SK-N-SH (cell line): Measurements from ENCODE around the gene NT5DC3. TPM values are rescaled to one million over a fixed set of nuclear protein-coding genes. Genes with fewer than 3 reads are reported as not detected.

Source experiments
- CTCF ChIA-PET: fragments of 300-600, 350-600 bp; formaldehyde crosslinking; extraction: SDS; loops from one replicate; lab custom pipeline; 2021; lab: Yijun Ruan, JAX
- POLR2A ChIA-PET: fragments of 350-600 bp; sonication (Branson Sonifier 250); formaldehyde crosslinking; extraction: SDS; loops from one replicate; lab custom pipeline; 2020; ENCODE audit warnings: antibody characterized with exemption, inconsistent platforms; lab: Yijun Ruan, JAX
- DNase-seq: peaks from one replicate; pipeline ENCODE4 v3.0.0; 2012
- H2AFZ ChIP-seq: fragments of 200-600 bp; sonication (generic); 2 replicates; pipeline ENCODE4 v1.8.1; 2016; ENCODE audit warnings: antibody characterized with exemption, mild to moderate bottlenecking, low read depth
- H3F3A ChIP-seq: fragments of 200-600 bp; sonication (generic); replicated peaks from 2 replicates; pipeline ENCODE3; 2016; ENCODE audit warnings: antibody characterized with exemption, mild to moderate bottlenecking; ENCODE audit not compliant: insufficient read depth
- H3K27ac ChIP-seq, 2 experiments: fragments of 200-500 bp in 1 of 2; fragments of 200-600 bp in 1 of 2; sonication (Bioruptor generic) in 1 of 2; sonication (generic), shearing (Covaris generic) in 1 of 2; 2 replicates each; pipeline versions ENCODE4 v1.5.1 to v1.6.1; 2014 to 2016; ENCODE audit warnings: low read depth in 2 of 2, inconsistent platforms in 1 of 2, low read length in 1 of 2, mild to moderate bottlenecking in 1 of 2, mixed read lengths in 1 of 2
- H3K27me3 ChIP-seq: fragments of 200-600 bp; sonication (generic), shearing (Covaris generic); 2 replicates; pipeline ENCODE4 v1.6.1; 2016; ENCODE audit warnings: mixed run types; ENCODE audit not compliant: insufficient read depth
- H3K36me3 ChIP-seq, 2 experiments: fragments of 200-500 bp in 1 of 2; fragments of 200-600 bp in 1 of 2; sonication (Bioruptor generic) in 1 of 2; sonication (generic) in 1 of 2; replicated peaks in 1 of 2; 2 replicates each; pipeline versions ENCODE3 to v1.5.1; 2014 to 2016; ENCODE audit warnings: low read length in 1 of 2, mild to moderate bottlenecking in 1 of 2; ENCODE audit not compliant: insufficient read depth in 2 of 2, control insufficient read depth in 1 of 2
- H3K4me1 ChIP-seq, 2 experiments: fragments of 200-500 bp in 1 of 2; fragments of 200-600 bp in 1 of 2; sonication (Bioruptor generic) in 1 of 2; sonication (generic), shearing (Covaris generic) in 1 of 2; 2 replicates each; pipeline versions ENCODE4 v1.5.1 to v1.6.1; 2014 to 2016; ENCODE audit warnings: low read depth in 1 of 2, low read length in 1 of 2, mixed run types in 1 of 2; ENCODE audit not compliant: insufficient read depth in 2 of 2, control insufficient read depth in 1 of 2
- H3K4me2 ChIP-seq: fragments of 200-600 bp; sonication (generic), shearing (Covaris generic); 2 replicates; pipeline ENCODE4 v1.6.1; 2017; ENCODE audit warnings: mixed run types
- H3K4me3 ChIP-seq, 2 experiments: fragments of 200-500 bp in 1 of 2; fragments of 200-600 bp in 1 of 2; sonication (Bioruptor generic) in 1 of 2; sonication (generic), shearing (Covaris generic) in 1 of 2; 2 replicates each; pipeline versions ENCODE4 v1.5.1 to v1.8.1; 2014 to 2016; ENCODE audit warnings: low read depth in 2 of 2, inconsistent platforms in 1 of 2, low read length in 1 of 2, mild to moderate bottlenecking in 1 of 2, mixed read lengths in 1 of 2, moderate library complexity in 1 of 2
- H3K79me2 ChIP-seq: fragments of 200-600 bp; sonication (generic); 2 replicates; pipeline ENCODE4 v1.8.1; 2017; ENCODE audit warnings: mild to moderate bottlenecking; ENCODE audit not compliant: insufficient read depth
- H3K9ac ChIP-seq: fragments of 200-600 bp; sonication (generic); 2 replicates; pipeline ENCODE4 v1.6.1; 2017; ENCODE audit warnings: mixed run types
- H3K9me2 ChIP-seq: fragments of 200-600 bp; sonication (generic); 2 replicates; pipeline ENCODE4 v1.6.1; 2017; ENCODE audit warnings: mixed run types
- H3K9me3 ChIP-seq: fragments of 200-600 bp; sonication (generic); 2 replicates; pipeline ENCODE4 v1.6.1; 2017; ENCODE audit warnings: mixed run types, mild to moderate bottlenecking, moderate library complexity
- H4K20me1 ChIP-seq: fragments of 200-600 bp; sonication (generic); 2 replicates; pipeline ENCODE4 v1.6.1; 2017; ENCODE audit warnings: mild to moderate bottlenecking, mixed run types; ENCODE audit not compliant: insufficient read depth
- CHD2 ChIP-seq: fragments of 150-350 bp; IDR thresholded peaks from 2 replicates; pipeline ENCODE4 v1.6.1; 2018; ENCODE audit warnings: low read length; ENCODE audit not compliant: partially characterized antibody
- FOSL2 ChIP-seq: IDR thresholded peaks from 2 replicates; pipeline ENCODE4 v1.4.0; 2012; ENCODE audit warnings: low read depth, mild to moderate bottlenecking, moderate library complexity, borderline replicate concordance
- FOXM1 ChIP-seq: IDR thresholded peaks from 2 replicates; pipeline ENCODE4 v1.4.0; 2012; ENCODE audit warnings: low read depth, mild to moderate bottlenecking
- GABPA ChIP-seq: IDR thresholded peaks from 2 replicates; pipeline ENCODE4 v1.4.0; 2012; ENCODE audit warnings: low read depth, mild to moderate bottlenecking
- GATA2 ChIP-seq: sonication (generic); formaldehyde crosslinking; IDR thresholded peaks from 2 replicates; pipeline ENCODE4 v1.5.0; 2020; ENCODE audit warnings: mild to moderate bottlenecking, missing genetic modification reagents
- NFIC ChIP-seq: IDR thresholded peaks from 2 replicates; pipeline ENCODE4 v1.4.0; 2012; ENCODE audit warnings: borderline replicate concordance
- RAD21 ChIP-seq: IDR thresholded peaks from 2 replicates; pipeline ENCODE4 v1.6.1; 2012; ENCODE audit warnings: mild to moderate bottlenecking, low read length
- RCOR1 ChIP-seq: fragments of 150-350 bp; IDR thresholded peaks from 2 replicates; pipeline ENCODE4 v1.6.1; 2017; ENCODE audit warnings: antibody characterized with exemption, low read length
- SIN3A ChIP-seq: IDR thresholded peaks from 2 replicates; pipeline ENCODE4 v1.6.1; 2012; ENCODE audit warnings: low read depth, mild to moderate bottlenecking, low read length, moderate library complexity, borderline replicate concordance
- YY1 ChIP-seq: IDR thresholded peaks from 2 replicates; pipeline ENCODE4 v1.4.0; 2012; ENCODE audit warnings: low read depth, mild to moderate bottlenecking
- WGBS: methylation state at CpG from one replicate; pipeline ENCODE4 v1.1.6; 2017; ENCODE audit warnings: low lambda C conversion rate; 5-methylcytosine and 5-hydroxymethylcytosine counted together
- polyA plus RNA-seq, 3 experiments: library from polyadenylated mRNA; depleted of rRNA; stranded (reverse); fragments of >200 nt; gene quantifications; 2 replicates each; pipeline ENCODE4 v1.2.3, GENCODE V29; 2012

NT5DC3 gene
- polyA plus RNA-seq, 1 of the 3 experiments (the other 2 are of a cell fraction) = 11.0 TPM

DNA sequence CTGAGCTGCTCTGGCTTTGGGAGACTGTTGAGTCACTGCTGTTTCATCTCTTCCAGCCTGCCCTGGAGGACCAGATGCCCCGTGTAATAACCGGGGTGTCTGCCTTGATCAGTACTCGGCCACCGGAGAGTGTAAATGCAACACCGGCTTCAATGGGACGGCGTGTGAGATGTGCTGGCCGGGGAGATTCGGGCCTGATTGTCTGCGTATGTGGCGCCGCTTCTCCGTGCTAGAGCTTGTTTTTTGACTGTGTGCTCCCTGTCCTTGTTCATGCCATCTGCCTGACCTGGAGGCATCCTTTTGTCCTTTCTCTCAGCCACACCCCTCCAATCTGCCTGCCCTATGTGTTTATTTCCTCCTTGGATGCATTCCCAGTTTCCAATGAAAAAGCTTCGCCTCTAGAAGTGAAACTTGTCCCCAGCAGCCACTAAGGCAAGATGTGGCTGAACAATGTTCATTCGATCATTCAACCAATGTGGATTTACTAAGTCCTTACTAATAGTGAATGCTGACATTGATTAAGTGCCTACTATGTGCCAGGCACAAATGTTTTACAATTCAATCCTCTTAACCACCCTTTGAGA, 98.6 kb downstream of the NT5DC3 start:
- Histone ChIP-seq H4K20me1 (no peaks in the 10 kb centered on the region), H3K9me3 (no peaks in the 10 kb centered on the region), H3K9me2 (no peaks in the 10 kb centered on the region), H3F3A (no peaks in the 10 kb centered on the region), H3K4me1 (peaks cover 0 to 6% of the 10 kb centered on the region in 2 experiments; a peak in 1 of 4 replicates), H3K4me2 (no peak overlapping the region), H3K36me3 (no peaks in the 10 kb centered on the region), H3K4me3 (no peak overlapping the region), H2AFZ (no peak overlapping the region), H3K27ac (no peak overlapping the region), H3K79me2 (no peaks in the 10 kb centered on the region), H3K9ac (no peak overlapping the region), H3K27me3 (no peaks in the 10 kb centered on the region)
- ChIA-PET CTCF (interaction anchor here (0.8 to 1.2 kb wide), 3 partner anchors 11 to 110 kb away, joined by 3 to 4 read pairs (median 4); no protein-coding TSS in a partner anchor), POLR2A (no interaction called here)
- WGBS = 63% methylated on average over 14 of the region's 15 CpGs
- no peak for TF ChIP-seq FOSL2
- TF ChIP-seq SIN3A = no peak
- no peak for TF ChIP-seq GATA2 (CRISPR knock-in tag)
- TF ChIP-seq RAD21 = no peak
- no peak for TF ChIP-seq CHD2
- no peak for TF ChIP-seq RCOR1
- DNase-seq = peak; percentile 28

DNA sequence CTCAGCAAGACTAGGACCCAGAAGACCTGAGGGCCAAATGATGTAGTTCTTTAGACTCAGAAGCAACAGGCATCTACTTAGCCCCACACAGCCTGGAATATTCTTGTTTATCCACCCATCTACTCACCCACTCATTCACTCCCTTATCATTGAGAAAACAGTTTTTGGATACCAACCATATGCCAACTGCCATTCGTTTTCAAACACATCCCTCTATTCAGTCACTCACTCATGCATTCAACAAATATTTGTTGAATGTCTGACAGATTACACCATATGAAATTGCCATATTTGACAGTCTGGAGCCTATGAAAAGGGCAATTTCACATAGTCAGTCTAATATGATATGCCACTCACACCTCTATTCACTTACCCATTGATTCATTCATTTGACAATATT, 103.2 kb downstream of the NT5DC3 start:
- Histone ChIP-seq H3K36me3 (no peaks in the 10 kb centered on the region), H3K4me3 (no peak overlapping the region), H3K9me2 (no peaks in the 10 kb centered on the region), H3K9me3 (no peaks in the 10 kb centered on the region), H2AFZ (no peak overlapping the region), H4K20me1 (no peaks in the 10 kb centered on the region), H3K79me2 (no peaks in the 10 kb centered on the region), H3K9ac (no peak overlapping the region), H3K4me2 (no peak overlapping the region), H3K27ac (no peak overlapping the region), H3K27me3 (peaks cover 11% of the 10 kb centered on the region; the same call in 1 of the 2 replicates), H3K4me1 (peaks cover 0 to 6% of the 10 kb centered on the region in 2 experiments; a peak in 1 of 4 replicates), H3F3A (no peaks in the 10 kb centered on the region)
- TF ChIP-seq RCOR1 (no peak), FOXM1 (no peak), GABPA (no peak)
- ChIA-PET POLR2A (no interaction called here), CTCF (no interaction called here)
- no peak for DNase-seq
- WGBS = 14% methylated on average over 1 of the region's 1 CpG

DNA sequence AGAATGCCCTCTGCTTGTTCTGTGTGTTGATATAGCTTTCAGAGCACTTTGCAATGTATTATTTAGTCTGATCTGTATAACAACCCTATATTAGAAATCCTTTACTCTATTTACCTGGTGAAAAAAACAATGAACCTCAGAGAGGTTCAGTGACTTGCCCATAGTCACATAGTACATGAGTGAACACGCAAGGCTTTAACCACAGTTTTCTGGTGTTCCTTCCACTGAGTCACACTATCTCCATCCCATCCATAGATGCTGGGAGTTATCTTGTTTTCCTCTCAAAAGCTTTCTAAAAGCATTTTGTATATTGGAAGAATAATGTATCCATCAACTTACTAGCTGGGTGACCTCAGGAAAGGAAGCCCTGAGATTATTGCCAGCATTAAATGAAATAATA, 104.5 kb downstream of the NT5DC3 start:
- no peak overlapping the region for H3K27ac ChIP-seq
- no peaks in the 10 kb centered on the region for H3K79me2 ChIP-seq
- no peaks in the 10 kb centered on the region for H3K36me3 ChIP-seq
- TF ChIP-seq YY1 (no peak), NFIC (no peak)
- ChIA-PET POLR2A (no interaction called here), CTCF (interaction anchor here (1.5 kb wide), 1 partner anchor 15 kb away, joined by 5 read pairs; no protein-coding TSS in a partner anchor)
- no peaks in the 10 kb centered on the region for H3K9me3 ChIP-seq
- H3K9ac ChIP-seq = no peak overlapping the region
- DNase-seq = no peak
- H4K20me1 ChIP-seq = no peaks in the 10 kb centered on the region
- H3F3A ChIP-seq = no peaks in the 10 kb centered on the region
- 67% methylated on average over 1 of the region's 1 CpG for WGBS
- no peak overlapping the region for H3K4me3 ChIP-seq
- H3K9me2 ChIP-seq = no peaks in the 10 kb centered on the region
- H2AFZ ChIP-seq = no peak overlapping the region
- H3K4me2 ChIP-seq = no peak overlapping the region
- H3K4me1 ChIP-seq = no peaks in the 10 kb centered on the region
- H3K27me3 ChIP-seq = peaks cover 11% of the 10 kb centered on the region; the same call in 1 of the 2 replicates
